Kidney (tissue), 14 donors: ENCODE results near the gene PPP1R27. TPM values are rescaled to one million over a fixed set of nuclear protein-coding genes. Genes with fewer than 3 reads are reported as not detected.

Source experiments
- DNase-seq, 5 donors: peaks; one replicate each; pipeline ENCODE4 v3.0.0-alpha.2; 2013 to 2020
- FAIRE-seq: peaks from 2 replicates; lab custom pipeline; 2012; peaks lifted over from hg19 to GRCh38; lab: Jason Lieb, UNC
- H3K27ac ChIP-seq, 2 donors: one replicate each; pipeline ENCODE4 v1.7.0; 2013; ENCODE audit warnings: low read depth in 2 of 2, low read length in 2 of 2, inconsistent platforms in 1 of 2
- H3K27me3 ChIP-seq: one replicate; pipeline ENCODE4 v1.7.1; 2013; ENCODE audit warnings: low read length, inconsistent platforms; ENCODE audit not compliant: control insufficient read depth, insufficient read depth
- H3K36me3 ChIP-seq, 3 donors: one replicate each; pipeline versions ENCODE4 v1.7.0 to v1.7.1; 2013; ENCODE audit warnings: low read length in 3 of 3, control low read depth in 1 of 3, inconsistent platforms in 1 of 3; ENCODE audit not compliant: insufficient read depth in 3 of 3, control insufficient read depth in 2 of 3
- H3K4me1 ChIP-seq, 3 donors: one replicate each; pipeline versions ENCODE4 v1.7.0 to v1.7.1; 2013; ENCODE audit warnings: low read length in 3 of 3, inconsistent platforms in 1 of 3, low read depth in 1 of 3; ENCODE audit not compliant: control insufficient read depth in 2 of 3, insufficient read depth in 2 of 3
- H3K4me3 ChIP-seq, 3 donors: one replicate each; pipeline versions ENCODE4 v1.7.0 to v1.8.1; 2013; ENCODE audit warnings: low read length in 3 of 3, control low read depth in 1 of 3, inconsistent platforms in 1 of 3
- H3K9ac ChIP-seq, 3 donors: one replicate each; pipeline versions ENCODE4 v1.7.0 to v1.7.1; 2013; ENCODE audit warnings: low read length in 3 of 3, control low read depth in 1 of 3, inconsistent platforms in 1 of 3
- H3K9me3 ChIP-seq, 3 donors: one replicate each; pipeline versions ENCODE4 v1.7.0 to v1.7.1; 2013; ENCODE audit warnings: low read length in 3 of 3, control low read depth in 1 of 3, inconsistent platforms in 1 of 3; ENCODE audit not compliant: control insufficient read depth in 2 of 3, insufficient read depth in 1 of 3
- CTCF ChIP-seq: IDR thresholded peaks from 3 replicates; pipeline ENCODE4 v1.5.1; 2012; ENCODE audit warnings: mild to moderate bottlenecking, moderate library complexity, borderline replicate concordance; ENCODE audit not compliant: insufficient read depth; ENCODE audit errors: extremely low read depth
- intact Hi-C: fragments of 100-400 bp; cut with DNase I; formaldehyde crosslinking; loops from one replicate; pipeline ENCODE4 v1.11.1; 2022
- polyA plus RNA-seq: library from polyadenylated mRNA; stranded (reverse); fragments of 350-450 nt; fragmentation: Illumina TruSeq; extraction: RNeasy Lipid Tissue Mini Kit (QIAGEN cat#74804); gene quantifications from one replicate; pipeline ENCODE4 v1.2.3, GENCODE V29; 2014; ENCODE audit warnings: low read depth, low replicate concordance; ENCODE audit not compliant: insufficient read depth
- total RNA-seq: library from RNA; stranded (reverse); fragmentation: NEBNext Ultra II Directional; extraction: Animal tissue kit (Norgen Biotek cat#: 25700); gene quantifications from one replicate; pipeline ENCODE4 v1.2.1, GENCODE V29; 2021
- donor health status: control.
- donor health status: control.
- donor health status: control.
- donor health status: control.
- donor health status: control.
- donor health status: DM: yes; HTN: yes; CAD: no.
- donor health status: Normal renal cell carcinoma (clear cell type).

PPP1R27 gene
- total and polyA plus RNA-seq, 2 donors from 2014 or later: not detected

GRCh38 chr17:81859906-81860755 lies 25.3 kb upstream of the PPP1R27 start, which contains the start of gene P4HB:
Gene P4HB (minus strand): TSS chr17:81860535. CDS start chr17:81860471, 64 bp downstream.
- Histone ChIP-seq H3K27ac (peak within 1 kb of the TSS; percentile 92 to 98), H3K9me3 (no peaks in the 10 kb centered on the region), H3K4me1 (peaks cover 0 to 29% (median 12%) of the 10 kb centered on the region in 3 donors), H3K27me3 (no peaks in the 10 kb centered on the region), H3K36me3 (peaks cover 2 to 21% (median 14%) of the 10 kb centered on the region in 3 donors), H3K4me3 (peak within 1 kb of the TSS; percentile 76 to 94 (median 85)), H3K9ac (peak within 1 kb of the TSS; percentile 76 to 94 (median 88))
- FAIRE-seq: no peak
- no peak for TF ChIP-seq CTCF
- no peak for DNase-seq
- intact Hi-C loops: no loop called here

GRCh38 chr17:81858967-81859905 lies 24.4 kb upstream of the PPP1R27 start:
- Histone ChIP-seq H3K27ac (peak overlapping the region in 1 of 2 donors; percentile 89), H3K9me3 (no peaks in the 10 kb centered on the region), H3K9ac (peak overlapping the region; percentile 63 to 94 (median 76)), H3K4me1 (peaks cover 0 to 29% (median 10%) of the 10 kb centered on the region in 3 donors), H3K36me3 (peaks cover 2 to 26% (median 18%) of the 10 kb centered on the region in 3 donors), H3K27me3 (no peaks in the 10 kb centered on the region), H3K4me3 (peak overlapping the region; percentile 74 to 94 (median 85))
- intact Hi-C loops: no loop called here
- DNase-seq (peak in 1 of 5 donors; percentile 69), FAIRE-seq (no peak)
- no peak for TF ChIP-seq CTCF

- Histone ChIP-seq H3K27me3 (no peaks in the 10 kb centered on the region), H3K27ac (no peak overlapping the region), H3K4me3 (peak overlapping the region in 1 of 3 donors; percentile 74), H3K36me3 (peaks cover 2 to 33% (median 22%) of the 10 kb centered on the region in 3 donors), H3K9me3 (no peaks in the 10 kb centered on the region), H3K9ac (no peak overlapping the region), H3K4me1 (peaks cover 0 to 28% (median 10%) of the 10 kb centered on the region in 3 donors)
- DNase-seq: no peak
- intact Hi-C loops: no loop called here
- FAIRE-seq: no peak
- no peak for TF ChIP-seq CTCF
Observed at GRCh38 chr17:81858170-81858966, 23.5 kb upstream of the PPP1R27 start.
